ENCODE results near the gene PALM3.

PALM3 gene

DNA sequence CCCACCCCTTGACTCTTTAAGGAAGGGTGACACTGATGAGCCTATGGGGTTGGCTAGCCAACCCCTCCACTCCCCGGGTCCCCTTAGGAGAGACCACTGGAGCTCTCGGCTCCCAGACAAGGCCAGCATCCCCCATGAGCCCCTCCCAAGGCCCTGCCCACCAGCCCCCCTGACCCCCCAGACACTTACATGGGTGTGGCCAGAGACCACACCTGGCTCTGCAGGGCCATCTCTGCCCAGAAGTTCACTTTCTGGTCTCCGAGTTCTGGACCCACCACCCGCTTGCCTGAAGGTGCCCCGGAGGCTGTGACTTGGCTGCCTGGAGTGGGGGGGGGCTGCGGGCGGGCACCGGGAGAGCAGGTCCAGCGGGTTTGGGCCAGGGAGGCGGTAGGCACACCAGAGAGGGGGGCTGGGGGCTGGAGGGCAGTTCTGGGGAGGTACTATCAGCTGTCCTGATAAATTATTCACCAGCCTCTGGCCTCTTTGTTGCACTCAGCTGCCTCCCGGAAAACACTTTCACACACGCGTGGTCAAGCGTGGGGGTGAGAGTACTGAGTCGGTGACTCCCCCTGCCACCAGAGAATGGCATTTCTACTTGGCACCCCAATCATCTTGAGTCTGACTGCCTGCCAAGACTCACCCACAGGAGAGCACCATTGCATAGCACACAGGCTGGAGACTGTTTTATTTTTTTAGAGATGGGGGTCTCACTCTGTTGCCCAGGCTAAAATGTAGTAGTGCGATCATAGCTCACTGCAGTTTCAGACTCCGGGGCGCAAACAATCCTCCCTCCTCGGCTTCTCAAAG, at the start of gene PALM3:
PALM3 (minus strand) TSS at position 326 of the 807 bp plus-strand sequence; CDS start at position 230, 96 bp downstream.
- no peak for DNase-seq (ENCODE audit: low read depth, low spot score)
- H3K4me3 ChIP-seq (ENCODE audit: low read depth, low read length): no peak within 1 kb of the TSS
- in situ Hi-C loops (cut with HindIII; ENCODE audit: low sequenced_read_pairs): no loop called here
- no peak for TF ChIP-seq CTCF (IDR thresholded peaks at IDR 0.05; ENCODE audit: low read depth, low read length)

DNA sequence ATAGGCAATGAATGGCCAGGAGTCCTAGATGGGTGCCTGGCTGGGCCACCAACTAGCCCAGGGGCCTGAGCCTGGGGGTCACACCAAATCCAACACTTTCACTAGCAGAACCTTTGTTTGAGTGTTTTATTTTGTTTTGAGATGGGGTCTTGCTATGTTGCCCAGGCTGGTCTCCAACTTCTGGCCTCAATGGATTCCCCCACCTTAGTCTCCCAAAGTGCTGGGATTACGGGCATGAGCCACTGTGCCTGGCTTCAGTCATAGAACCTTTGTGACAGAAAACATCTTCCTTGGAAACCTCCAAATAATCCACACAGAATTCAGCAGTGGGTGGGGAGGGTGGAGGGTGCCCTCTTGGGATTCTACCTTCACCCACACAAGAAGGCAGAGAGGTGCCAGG, 49.6 kb upstream of the PALM3 start:
- H3K4me3 ChIP-seq (ENCODE audit: low read depth, low read length): no peak overlapping the region
- in situ Hi-C loops (cut with HindIII; ENCODE audit: low sequenced_read_pairs): no loop called here
- TF ChIP-seq CTCF (IDR thresholded peaks at IDR 0.05; ENCODE audit: low read depth, low read length): no peak
- DNase-seq (ENCODE audit: low read depth, low spot score): no peak

DNA sequence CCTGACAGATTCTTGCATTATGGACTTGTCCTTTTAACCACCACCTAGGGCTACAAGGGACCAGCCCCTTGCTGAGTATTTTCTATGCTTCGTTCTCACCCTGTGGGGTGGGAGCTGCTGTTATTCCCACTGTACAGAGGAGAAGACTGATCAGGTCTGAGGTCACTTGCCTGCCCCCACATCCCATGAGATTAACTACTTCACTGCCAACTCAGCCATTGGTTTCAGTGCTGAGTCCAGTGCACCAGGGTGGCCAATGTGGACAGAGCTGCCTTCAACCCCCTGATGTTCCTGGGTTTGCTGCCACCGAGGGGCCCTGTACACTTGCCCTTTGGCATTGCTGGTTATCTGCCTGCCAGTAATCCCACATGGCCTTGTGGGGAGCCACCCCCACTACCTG, 48.8 kb upstream of the PALM3 start:
- no peak overlapping the region for H3K4me3 ChIP-seq (ENCODE audit: low read depth, low read length)
- no peak for TF ChIP-seq CTCF (IDR thresholded peaks at IDR 0.05; ENCODE audit: low read depth, low read length)
- in situ Hi-C loops (cut with HindIII; ENCODE audit: low sequenced_read_pairs): no loop called here
- no peak for DNase-seq (ENCODE audit: low read depth, low spot score)

DNA sequence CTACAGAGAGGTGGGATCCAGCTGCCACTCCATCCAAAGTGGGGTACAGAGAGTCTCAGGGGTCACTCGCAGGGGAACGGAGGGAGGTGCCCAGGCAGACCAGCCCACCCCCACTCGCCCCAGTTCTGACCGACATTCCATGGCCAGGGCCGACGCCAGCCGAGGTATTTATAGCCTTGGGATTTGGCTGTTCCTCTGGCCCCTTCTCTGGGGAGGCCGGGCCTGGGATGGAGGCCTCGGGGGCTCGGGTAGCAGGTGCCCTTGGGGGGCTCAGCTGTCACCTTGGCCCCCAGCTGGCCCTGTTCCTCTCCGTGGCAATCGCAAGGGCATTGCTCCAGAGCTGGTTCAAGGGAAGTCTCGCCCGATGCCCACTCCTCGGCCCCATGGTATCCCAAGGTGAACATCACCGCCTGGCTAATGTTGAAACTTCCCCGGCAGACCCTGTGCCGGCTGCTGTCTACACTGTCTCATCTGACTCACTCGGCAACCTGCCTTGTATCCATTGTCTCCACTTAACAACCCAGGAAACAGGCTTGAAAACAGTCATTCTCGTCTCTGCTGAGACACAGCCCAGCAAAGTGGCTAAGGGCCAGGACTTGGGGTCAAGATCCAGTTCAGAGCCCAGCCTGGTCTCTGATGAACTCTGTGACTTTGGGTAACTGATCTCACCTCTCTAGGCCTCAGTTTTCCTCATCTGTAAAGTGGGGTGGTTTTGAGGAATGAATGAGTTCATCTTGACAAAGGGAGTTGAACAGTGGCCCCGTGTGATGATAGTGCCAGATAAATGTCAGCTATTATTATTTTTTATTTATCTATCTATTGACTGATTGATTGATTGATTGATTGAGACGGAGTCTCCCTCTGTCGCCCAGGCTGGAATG, 45.9 kb upstream of the PALM3 start:
- no peak overlapping the region for H3K4me3 ChIP-seq (ENCODE audit: low read depth, low read length)
- no peak for TF ChIP-seq CTCF (IDR thresholded peaks at IDR 0.05; ENCODE audit: low read depth, low read length)
- in situ Hi-C loops (cut with HindIII; ENCODE audit: low sequenced_read_pairs): no loop called here
- peak; percentile 51 for DNase-seq (ENCODE audit: low read depth, low spot score)

- in situ Hi-C loops (cut with HindIII; ENCODE audit: low sequenced_read_pairs): no loop called here
- DNase-seq (ENCODE audit: low read depth, low spot score): no peak
- no peak overlapping the region for H3K4me3 ChIP-seq (ENCODE audit: low read depth, low read length)
- no peak for TF ChIP-seq CTCF (IDR thresholded peaks at IDR 0.05; ENCODE audit: low read depth, low read length)
Observed at GRCh38 chr19:14106840-14107239, 45.0 kb upstream of the PALM3 start.

DNA sequence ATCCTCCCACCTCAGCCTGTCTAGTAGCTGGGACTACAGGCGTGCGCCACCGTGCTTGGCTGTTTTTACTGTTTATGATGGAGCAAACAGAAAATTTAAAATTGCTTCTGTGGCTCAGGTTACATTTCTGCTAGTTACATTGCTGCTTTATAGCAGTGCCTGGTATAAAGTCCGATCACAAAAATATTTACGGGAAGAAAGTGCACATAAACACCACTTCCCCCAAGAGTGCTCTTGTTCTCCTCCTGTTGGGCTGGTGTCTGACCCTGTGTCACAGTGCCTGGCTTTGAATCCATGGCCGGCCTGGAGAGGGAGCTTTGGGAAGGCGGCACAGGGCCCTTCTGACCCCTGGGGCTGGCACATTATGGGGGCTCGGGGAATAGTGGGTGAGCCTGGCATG, 43.8 kb upstream of the PALM3 start:
- in situ Hi-C loops (cut with HindIII; ENCODE audit: low sequenced_read_pairs): no loop called here
- no peak for TF ChIP-seq CTCF (IDR thresholded peaks at IDR 0.05; ENCODE audit: low read depth, low read length)
- no peak overlapping the region for H3K4me3 ChIP-seq (ENCODE audit: low read depth, low read length)
- DNase-seq (ENCODE audit: low read depth, low spot score): no peak
